Adrenal gland (tissue), 5 donors: ENCODE results near the gene NAV2.

Experiments
- POLR2A ChIP-seq, 2 donors: fragments of 450-650 bp; IDR thresholded peaks; one replicate each; pipeline ENCODE4 v1.6.1; 2017; ENCODE audit warnings: antibody characterized with exemption in 2 of 2, mild to moderate bottlenecking in 2 of 2, moderate library complexity in 1 of 2
- TF ChIP-seq, protein P1 (sequence below), 6 experiments: fragments of 450-650 bp in 4 of 6; fragments of 200-600 bp in 2 of 6; sonication (generic) in 1 of 6; IDR thresholded peaks; 1 replicate in 5 of 6; 2 replicates in 1 of 6; pipeline versions ENCODE4 v1.5.1 to v1.8.0; 2016 to 2021; ENCODE audit warnings: antibody characterized with exemption in 6 of 6, mild to moderate bottlenecking in 2 of 6, moderate library complexity in 1 of 6
- donor health status: DM: no; HTN: no; CAD: no.

GRCh38 chr11:19683141-19683805 lies 29.4 kb upstream of the NAV2 start:
- TF ChIP-seq POLR2A (IDR thresholded peaks at IDR 0.05): no peak
- TF ChIP-seq, protein P1, sequence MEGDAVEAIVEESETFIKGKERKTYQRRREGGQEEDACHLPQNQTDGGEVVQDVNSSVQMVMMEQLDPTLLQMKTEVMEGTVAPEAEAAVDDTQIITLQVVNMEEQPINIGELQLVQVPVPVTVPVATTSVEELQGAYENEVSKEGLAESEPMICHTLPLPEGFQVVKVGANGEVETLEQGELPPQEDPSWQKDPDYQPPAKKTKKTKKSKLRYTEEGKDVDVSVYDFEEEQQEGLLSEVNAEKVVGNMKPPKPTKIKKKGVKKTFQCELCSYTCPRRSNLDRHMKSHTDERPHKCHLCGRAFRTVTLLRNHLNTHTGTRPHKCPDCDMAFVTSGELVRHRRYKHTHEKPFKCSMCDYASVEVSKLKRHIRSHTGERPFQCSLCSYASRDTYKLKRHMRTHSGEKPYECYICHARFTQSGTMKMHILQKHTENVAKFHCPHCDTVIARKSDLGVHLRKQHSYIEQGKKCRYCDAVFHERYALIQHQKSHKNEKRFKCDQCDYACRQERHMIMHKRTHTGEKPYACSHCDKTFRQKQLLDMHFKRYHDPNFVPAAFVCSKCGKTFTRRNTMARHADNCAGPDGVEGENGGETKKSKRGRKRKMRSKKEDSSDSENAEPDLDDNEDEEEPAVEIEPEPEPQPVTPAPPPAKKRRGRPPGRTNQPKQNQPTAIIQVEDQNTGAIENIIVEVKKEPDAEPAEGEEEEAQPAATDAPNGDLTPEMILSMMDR (IDR thresholded peaks at IDR 0.05): no peak
